Kidney (tissue), 14 donors: ENCODE results near the gene C6orf141. TPM values are rescaled to one million over a fixed set of nuclear protein-coding genes. Genes with fewer than 3 reads are reported as not detected.

Experiments used
- DNase-seq, 5 donors: peaks; one replicate each; pipeline ENCODE4 v3.0.0-alpha.2; 2013 to 2020
- FAIRE-seq: peaks from 2 replicates; lab custom pipeline; 2012; peaks lifted over from hg19 to GRCh38; lab: Jason Lieb, UNC
- H3K27ac ChIP-seq, 2 donors: one replicate each; pipeline ENCODE4 v1.7.0; 2013; ENCODE audit warnings: low read depth in 2 of 2, low read length in 2 of 2, inconsistent platforms in 1 of 2
- H3K27me3 ChIP-seq: one replicate; pipeline ENCODE4 v1.7.1; 2013; ENCODE audit warnings: low read length, inconsistent platforms; ENCODE audit not compliant: control insufficient read depth, insufficient read depth
- H3K36me3 ChIP-seq, 3 donors: one replicate each; pipeline versions ENCODE4 v1.7.0 to v1.7.1; 2013; ENCODE audit warnings: low read length in 3 of 3, control low read depth in 1 of 3, inconsistent platforms in 1 of 3; ENCODE audit not compliant: insufficient read depth in 3 of 3, control insufficient read depth in 2 of 3
- H3K4me1 ChIP-seq, 3 donors: one replicate each; pipeline versions ENCODE4 v1.7.0 to v1.7.1; 2013; ENCODE audit warnings: low read length in 3 of 3, inconsistent platforms in 1 of 3, low read depth in 1 of 3; ENCODE audit not compliant: control insufficient read depth in 2 of 3, insufficient read depth in 2 of 3
- H3K4me3 ChIP-seq, 3 donors: one replicate each; pipeline versions ENCODE4 v1.7.0 to v1.8.1; 2013; ENCODE audit warnings: low read length in 3 of 3, control low read depth in 1 of 3, inconsistent platforms in 1 of 3
- H3K9ac ChIP-seq, 3 donors: one replicate each; pipeline versions ENCODE4 v1.7.0 to v1.7.1; 2013; ENCODE audit warnings: low read length in 3 of 3, control low read depth in 1 of 3, inconsistent platforms in 1 of 3
- H3K9me3 ChIP-seq, 3 donors: one replicate each; pipeline versions ENCODE4 v1.7.0 to v1.7.1; 2013; ENCODE audit warnings: low read length in 3 of 3, control low read depth in 1 of 3, inconsistent platforms in 1 of 3; ENCODE audit not compliant: control insufficient read depth in 2 of 3, insufficient read depth in 1 of 3
- CTCF ChIP-seq: IDR thresholded peaks from 3 replicates; pipeline ENCODE4 v1.5.1; 2012; ENCODE audit warnings: mild to moderate bottlenecking, moderate library complexity, borderline replicate concordance; ENCODE audit not compliant: insufficient read depth; ENCODE audit errors: extremely low read depth
- intact Hi-C: fragments of 100-400 bp; cut with DNase I; formaldehyde crosslinking; loops from one replicate; pipeline ENCODE4 v1.11.1; 2022
- polyA plus RNA-seq: library from polyadenylated mRNA; stranded (reverse); fragments of 350-450 nt; fragmentation: Illumina TruSeq; extraction: RNeasy Lipid Tissue Mini Kit (QIAGEN cat#74804); gene quantifications from one replicate; pipeline ENCODE4 v1.2.3, GENCODE V29; 2014; ENCODE audit warnings: low read depth, low replicate concordance; ENCODE audit not compliant: insufficient read depth
- total RNA-seq: library from RNA; stranded (reverse); fragmentation: NEBNext Ultra II Directional; extraction: Animal tissue kit (Norgen Biotek cat#: 25700); gene quantifications from one replicate; pipeline ENCODE4 v1.2.1, GENCODE V29; 2021
- donor health status: control.
- donor health status: control.
- donor health status: control.
- donor health status: control.
- donor health status: control.
- donor health status: DM: yes; HTN: yes; CAD: no.
- donor health status: Normal renal cell carcinoma (clear cell type).

The C6orf141 gene
- total and polyA plus RNA-seq, 2 donors from 2014 or later, result 2.2 TPM; not detected in 1

- H3K36me3 ChIP-seq, result no peaks in the 10 kb centered on the region
- DNase-seq, result no peak
- TF ChIP-seq CTCF, result no peak
- intact Hi-C loops, result no loop called here
- H3K4me3 ChIP-seq, result no peak overlapping the region
- H3K9me3 ChIP-seq, result no peaks in the 10 kb centered on the region
- H3K27ac ChIP-seq, result no peak overlapping the region
- H3K4me1 ChIP-seq, result peaks cover 0 to 13% (median 0%) of the 10 kb centered on the region in 3 donors
- peaks cover 12% of the 10 kb centered on the region for H3K27me3 ChIP-seq
- no peak for FAIRE-seq
- H3K9ac ChIP-seq, result no peak overlapping the region
Measured at GRCh38 chr6:49552596-49552995, 2.1 kb downstream of the C6orf141 start.

DNA sequence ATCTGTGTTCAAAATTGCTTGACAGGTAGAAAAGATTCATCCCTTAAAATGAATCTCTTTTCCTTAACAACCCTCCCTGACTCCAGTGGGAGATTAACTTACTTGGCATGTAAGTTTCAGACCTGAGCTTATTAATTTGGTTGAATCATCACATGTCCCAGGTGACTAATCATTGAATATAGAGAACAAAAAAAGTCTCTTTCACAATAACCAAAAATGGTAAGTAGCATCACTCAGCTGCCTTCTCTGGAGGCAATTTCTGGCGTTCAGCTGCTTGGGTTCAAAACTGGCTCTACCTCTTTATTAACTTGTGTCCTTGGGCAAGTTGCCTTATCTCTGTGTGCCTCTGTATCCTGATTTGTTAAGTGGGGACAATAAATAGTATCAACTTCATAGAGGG lies 2.9 kb downstream of the C6orf141 start:
- DNase-seq (no peak), FAIRE-seq (no peak)
- Histone ChIP-seq H3K9me3 (no peaks in the 10 kb centered on the region), H3K4me1 (peaks cover 0 to 13% (median 0%) of the 10 kb centered on the region in 3 donors), H3K27me3 (peaks cover 12% of the 10 kb centered on the region), H3K36me3 (no peaks in the 10 kb centered on the region), H3K27ac (no peak overlapping the region), H3K9ac (no peak overlapping the region), H3K4me3 (no peak overlapping the region)
- intact Hi-C loops, result no loop called here
- no peak for TF ChIP-seq CTCF

GRCh38 chr6:49555951-49556350 lies 5.5 kb downstream of the C6orf141 start:
- Histone ChIP-seq H3K4me3 (no peak overlapping the region), H3K9ac (no peak overlapping the region), H3K36me3 (no peaks in the 10 kb centered on the region), H3K9me3 (no peaks in the 10 kb centered on the region), H3K4me1 (peaks cover 0 to 4% (median 0%) of the 10 kb centered on the region in 3 donors), H3K27me3 (peaks cover 6% of the 10 kb centered on the region), H3K27ac (no peak overlapping the region)
- no peak for TF ChIP-seq CTCF
- DNase-seq (no peak), FAIRE-seq (no peak)
- intact Hi-C loops, result no loop called here

- H3K27ac ChIP-seq, result no peak overlapping the region
- no peak for TF ChIP-seq CTCF
- peaks cover 6% of the 10 kb centered on the region for H3K27me3 ChIP-seq
Measured at GRCh38 chr6:49556429-49556837, 6.0 kb downstream of the C6orf141 start.

More at GRCh38 chr6:49556429-49556837, 6.0 kb downstream of the C6orf141 start:
- intact Hi-C loops, result no loop called here
- no peak overlapping the region for H3K9ac ChIP-seq
- H3K4me3 ChIP-seq, result no peak overlapping the region
- FAIRE-seq (no peak), DNase-seq (peak in 1 of 5 donors; percentile 36)
- H3K36me3 ChIP-seq, result no peaks in the 10 kb centered on the region
- H3K9me3 ChIP-seq, result no peaks in the 10 kb centered on the region
- H3K4me1 ChIP-seq, result no peaks in the 10 kb centered on the region
